CD4-positive, alpha-beta T cell treated with Interleukin-4 for 4 hours (primary cell): ENCODE data around the gene CLEC16A.

ENCODE experiments used
- DNase-seq: peaks from one replicate; pipeline ENCODE4 v3.0.0-alpha.2; 2020

The CLEC16A gene

DNA sequence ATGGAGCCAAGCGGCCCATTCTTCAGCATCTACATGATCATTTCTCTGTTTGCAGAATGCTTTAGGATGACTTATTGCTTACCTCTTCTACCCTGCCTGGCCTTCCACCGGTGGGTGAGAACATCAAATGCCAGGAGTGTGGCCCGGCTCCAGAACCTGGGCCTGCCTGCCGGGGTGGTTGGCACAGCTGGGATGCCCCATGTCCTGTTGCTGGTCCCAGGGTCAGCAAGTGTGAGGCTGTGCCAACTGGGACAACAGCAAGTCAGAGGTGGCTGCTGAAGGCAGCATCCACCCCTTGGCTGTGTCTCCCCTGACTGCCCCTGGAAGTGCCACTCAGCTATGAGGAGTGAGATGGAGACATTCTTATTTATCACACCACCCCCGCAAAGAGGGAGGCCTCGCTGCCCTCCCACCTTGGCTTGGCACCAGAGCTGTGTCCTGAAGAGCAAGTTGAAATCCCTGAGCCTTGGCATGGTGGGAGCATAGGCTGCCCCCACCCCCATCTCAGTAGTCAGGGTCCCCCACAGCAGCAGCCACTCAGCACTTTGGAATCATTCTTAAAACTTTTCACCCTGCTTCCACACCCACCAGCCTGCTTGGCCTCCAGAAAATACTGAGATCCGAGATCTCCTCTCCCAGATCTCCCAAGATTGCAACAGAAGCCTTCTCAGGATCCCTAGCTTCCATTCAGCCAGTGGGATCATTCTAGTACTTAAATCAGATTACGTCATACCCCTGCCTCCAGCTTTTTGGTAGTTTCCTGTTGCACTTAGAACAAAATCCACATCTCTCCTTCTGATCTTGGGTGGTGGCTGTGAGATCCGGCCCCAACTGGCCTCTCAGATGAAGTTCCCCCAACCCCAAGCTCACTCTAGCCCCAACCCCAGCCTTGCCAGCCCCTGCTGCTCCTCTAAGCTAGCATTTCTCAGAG is 184.1 kb downstream of the CLEC16A start:
- no peak for DNase-seq

DNA sequence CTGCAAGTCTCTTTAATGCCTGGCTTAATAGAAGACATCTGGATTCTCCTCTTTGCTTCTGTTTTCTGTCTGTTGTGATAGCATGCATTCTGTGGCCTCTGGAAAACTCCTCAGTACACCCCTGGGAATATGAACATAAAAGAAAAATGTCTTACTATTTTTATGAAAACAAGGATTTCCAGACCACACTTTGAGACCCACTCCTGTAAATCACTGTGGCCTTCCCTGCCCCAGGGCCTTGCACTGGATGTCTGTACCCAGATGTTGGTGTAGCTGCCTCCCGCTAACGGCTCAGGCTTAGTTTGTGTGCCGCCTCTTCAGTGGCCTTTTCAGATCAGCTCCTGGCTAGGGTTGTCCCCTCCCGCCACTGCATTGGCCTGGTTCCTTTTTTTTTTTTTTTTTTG is 185.0 kb downstream of the CLEC16A start:
- no peak for DNase-seq

DNA sequence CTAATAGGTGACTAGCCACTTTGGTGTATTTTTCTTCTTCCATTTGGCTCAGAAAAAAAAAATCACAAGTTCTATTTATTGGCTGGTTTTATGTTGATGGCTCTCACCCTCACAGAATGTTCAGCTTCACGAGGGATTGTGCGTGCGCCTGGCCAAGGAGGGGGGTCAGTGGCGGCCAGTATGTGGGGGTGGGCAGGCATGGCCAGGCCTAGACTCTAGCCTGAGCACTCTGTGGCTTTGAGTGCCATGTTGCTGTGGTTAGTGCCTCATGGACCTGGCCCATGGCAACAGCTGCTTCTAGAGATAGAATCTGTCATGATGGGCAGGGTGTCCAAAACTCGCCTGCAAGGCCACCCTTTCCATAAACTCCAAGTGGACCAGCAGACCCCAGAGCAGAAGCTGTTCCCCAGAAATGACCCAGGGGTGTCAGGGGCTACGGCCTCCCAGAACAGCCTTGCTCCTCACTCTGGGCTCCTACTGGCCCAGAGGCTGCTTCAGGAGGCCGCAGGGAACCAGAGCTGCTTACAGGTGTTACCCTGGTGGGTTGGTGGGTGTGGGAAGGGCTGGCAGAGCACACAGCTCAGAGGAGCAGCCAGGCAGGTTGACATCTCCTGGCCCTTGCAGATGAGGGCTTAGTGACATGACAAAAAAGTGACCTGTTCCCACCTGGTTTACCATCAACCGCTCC is 186.8 kb downstream of the CLEC16A start:
- DNase-seq = no peak

DNA sequence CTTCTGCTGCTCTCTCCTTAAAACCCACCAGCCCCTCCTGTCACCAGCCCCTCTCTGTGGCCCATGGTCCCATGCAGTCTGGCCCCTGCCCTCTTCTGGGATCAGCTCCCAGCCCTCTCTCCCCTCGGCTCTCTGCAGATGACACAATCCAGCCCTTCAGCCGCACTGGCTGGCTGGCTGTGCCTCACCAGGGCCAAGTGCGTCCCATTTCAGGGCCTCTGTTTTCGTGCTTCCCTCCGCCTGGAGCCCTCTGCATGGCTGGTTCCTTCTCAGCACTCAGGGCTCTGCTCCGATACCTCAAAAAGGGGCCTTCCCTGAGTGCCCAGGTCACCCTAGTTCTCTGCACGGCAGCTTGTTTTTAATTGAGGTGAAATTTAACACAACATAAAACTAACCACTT is 187.3 kb downstream of the CLEC16A start:
- DNase-seq = no peak

DNA sequence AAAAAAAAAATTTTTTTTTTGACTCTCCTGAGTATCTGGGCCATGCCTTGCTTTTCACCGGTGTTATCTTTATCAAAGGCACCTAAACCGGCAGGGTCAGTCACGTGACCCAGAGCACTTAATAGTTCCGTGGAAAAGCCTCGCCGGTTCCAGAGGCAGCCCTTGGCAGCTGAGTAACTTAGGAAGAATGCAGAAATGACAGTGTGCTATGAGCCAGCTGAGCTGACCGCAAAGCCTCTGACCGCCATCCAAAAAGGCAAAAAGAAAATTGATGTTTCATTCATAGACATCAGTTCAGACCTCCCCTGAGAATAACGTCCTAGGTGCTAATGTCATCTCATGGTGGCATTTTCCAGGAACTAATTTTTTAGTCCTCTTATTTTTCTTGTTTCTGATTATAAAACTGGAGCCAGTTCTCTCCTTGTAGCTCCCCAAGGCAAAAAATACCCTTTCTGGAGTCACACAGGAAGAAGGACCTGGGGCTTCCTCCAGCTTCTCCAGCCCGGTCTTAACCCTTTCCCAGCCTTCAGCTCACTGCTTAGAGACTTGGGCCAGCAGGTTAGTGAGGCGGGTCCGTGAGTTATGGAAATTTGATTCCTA is 189.1 kb downstream of the CLEC16A start:
- DNase-seq = no peak

DNA sequence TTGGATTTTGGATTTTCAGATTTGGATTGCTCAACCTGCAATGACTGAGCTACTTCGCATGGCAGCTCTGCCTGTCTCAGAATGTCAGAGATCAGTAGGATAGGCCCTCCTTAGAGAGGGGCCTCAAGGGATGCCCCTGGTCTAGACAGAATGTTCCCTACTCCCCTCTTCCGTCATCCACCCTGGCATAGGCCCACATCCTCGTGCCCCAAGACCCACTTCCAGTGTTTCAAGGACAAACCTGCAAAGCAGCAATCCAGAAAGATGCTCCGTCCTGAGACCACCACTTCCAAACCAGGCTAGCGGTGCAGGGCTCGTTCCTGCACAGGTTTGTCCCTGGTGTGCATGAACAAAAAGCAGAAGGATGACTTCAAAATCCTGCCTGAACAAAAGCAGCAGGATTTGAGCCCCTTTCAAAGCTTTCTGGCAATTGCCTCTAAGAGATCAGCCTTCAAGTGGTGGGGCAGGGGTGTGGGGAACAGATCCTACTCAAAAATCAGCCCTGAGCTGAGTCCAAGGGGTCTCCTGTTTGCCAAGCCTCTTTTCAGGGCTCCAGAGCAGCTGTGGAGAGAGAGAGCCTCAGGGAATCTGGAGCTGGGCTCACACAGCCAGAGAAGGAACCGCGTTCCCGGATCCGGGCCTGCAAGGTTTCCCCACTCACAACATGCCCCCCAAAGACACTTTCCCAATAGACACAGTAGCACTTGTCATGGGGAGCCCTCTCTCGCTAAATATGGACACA is 190.5 kb downstream of the CLEC16A start:
- no peak for DNase-seq

DNA sequence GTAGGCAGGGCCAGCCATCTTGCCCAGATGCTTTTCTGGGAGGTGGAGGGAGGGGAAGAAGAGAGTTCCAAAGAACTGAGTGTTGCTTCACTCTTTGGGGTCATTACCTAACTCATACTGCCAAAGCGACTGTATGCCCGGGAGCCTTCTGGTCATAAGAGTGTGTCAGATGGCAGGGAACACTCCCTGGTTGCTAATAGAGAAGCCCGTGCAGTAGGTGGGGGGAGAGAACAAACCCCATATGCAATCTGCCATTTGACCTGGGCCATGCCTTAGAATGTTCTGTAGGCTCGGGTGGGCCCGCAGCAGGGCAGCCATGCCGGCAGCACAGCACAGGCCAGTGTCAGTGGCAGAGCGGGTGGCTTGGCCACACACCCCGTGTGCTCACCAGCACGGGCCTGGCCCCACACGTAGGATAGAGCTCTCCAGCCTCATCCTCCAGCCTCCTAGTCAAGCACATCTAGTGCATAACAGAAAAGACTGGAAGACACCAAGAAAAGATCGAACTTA is 191.2 kb downstream of the CLEC16A start:
- no peak for DNase-seq

DNA sequence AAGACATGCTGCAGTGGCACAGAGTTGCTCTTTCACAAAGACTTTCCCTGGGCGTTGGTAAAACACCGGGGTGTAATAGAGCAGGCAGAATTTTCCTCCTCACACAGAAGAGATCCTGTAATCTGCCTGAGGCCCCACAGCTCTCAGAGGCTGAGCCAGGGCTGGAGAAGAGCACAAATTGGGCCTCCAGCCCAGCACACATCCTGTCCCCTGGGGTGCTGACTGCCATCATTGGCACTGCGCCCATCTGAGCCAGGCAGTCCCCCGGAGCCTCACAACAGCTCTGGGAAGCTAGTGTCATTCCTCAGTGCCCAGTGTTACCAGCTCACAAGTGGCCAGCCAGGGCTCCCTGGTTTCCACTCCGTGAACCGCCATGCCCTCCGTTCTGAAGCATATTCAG is 192.2 kb downstream of the CLEC16A start:
- no peak for DNase-seq

DNA sequence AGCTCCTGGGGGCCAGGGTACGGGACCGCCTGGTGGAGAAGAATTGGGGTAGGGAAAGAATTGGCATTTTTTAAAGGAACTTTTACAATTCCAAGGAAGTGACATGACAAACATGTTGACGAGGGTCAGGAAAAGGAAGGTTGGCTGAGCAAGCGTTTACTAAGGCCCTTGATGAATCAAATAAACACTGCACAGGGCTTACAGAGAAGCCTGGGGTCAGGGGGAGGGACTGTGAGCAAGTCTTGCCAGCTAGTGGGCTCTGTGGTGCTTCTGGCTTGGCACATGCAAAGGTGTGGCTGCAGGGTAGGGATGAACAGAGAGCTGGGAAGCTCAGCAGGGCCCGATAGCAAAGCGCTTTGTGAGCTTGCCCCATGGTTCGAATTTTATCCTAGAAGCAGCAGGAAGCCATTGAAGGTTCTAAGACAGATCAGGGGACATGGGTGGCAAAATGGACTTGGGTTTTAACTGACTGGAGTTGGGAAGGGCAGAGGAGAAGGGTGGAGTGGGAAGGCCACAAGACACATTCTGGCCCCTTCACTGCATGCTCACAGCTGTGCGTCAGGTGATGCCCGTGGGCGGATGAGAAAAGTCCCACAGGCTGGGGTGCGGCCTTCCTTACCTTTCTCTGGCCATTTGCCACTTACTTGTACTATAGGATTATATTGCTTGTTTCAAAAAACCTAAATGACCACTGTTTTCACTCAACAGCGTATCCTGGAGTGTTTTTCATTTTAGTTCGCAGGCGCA is 193.8 kb downstream of the CLEC16A start:
- DNase-seq = no peak

DNA sequence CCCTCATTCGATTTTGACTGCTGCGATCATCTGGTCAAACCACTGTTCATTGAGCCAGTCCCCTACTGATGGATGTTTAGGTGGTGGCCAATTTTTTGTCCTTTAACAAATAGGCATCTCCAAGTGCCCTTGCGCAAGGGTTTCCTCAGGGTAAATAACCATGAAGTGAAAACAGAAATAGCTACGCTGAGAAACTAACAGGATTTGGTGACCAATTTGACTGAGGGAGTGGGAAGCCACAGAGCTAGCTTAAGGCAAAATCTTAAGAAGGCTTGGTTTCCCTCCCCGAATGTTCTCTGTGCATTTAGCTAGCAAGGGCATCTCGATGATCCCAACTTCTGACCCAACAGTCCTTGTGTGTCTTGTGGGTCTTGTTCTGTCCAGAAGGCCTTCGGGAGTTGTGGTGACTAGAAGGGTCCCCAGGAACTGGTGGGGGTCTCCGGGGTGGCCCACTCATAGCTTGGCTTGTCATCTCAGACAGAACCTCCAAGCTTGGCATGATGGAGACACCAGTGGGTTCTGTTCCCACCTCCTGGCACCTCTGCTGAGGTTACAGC is 194.5 kb downstream of the CLEC16A start:
- DNase-seq = no peak

DNA sequence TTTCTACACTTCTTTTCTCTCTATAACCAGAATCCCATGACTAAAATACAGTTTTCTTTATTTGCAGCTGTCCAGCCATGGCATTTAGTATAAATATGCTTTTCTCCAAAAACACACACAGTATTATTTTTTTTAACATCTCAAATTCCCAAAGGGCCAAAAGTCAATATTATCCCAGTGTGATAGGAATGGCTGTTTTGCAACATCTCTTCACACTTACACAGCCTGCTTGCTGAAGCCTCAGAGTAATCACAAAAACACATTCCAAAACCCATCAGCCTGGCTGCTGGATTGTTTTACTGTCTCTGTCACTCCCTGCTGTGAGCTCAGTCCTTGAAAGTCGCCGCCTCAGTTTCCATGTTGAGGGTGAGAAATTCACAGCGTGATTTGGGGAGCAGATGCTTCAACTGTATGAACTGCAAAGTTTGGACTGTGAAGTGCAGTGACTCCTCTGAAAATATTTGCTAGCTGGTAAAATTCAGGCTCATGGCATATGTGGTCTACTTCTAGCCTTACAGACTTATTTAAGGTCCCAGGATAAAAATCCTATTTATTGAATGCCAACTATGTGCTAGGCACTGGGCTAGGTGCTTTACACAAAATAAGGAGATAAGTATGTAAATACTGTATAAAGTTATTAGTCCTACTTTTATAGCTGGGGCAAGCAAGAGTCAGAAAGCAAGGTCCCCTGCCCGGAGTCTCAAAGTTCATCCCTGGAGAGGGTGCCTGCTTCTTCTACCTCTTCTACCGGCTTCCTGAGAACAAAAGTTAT is 195.1 kb downstream of the CLEC16A start:
- no peak for DNase-seq

DNA sequence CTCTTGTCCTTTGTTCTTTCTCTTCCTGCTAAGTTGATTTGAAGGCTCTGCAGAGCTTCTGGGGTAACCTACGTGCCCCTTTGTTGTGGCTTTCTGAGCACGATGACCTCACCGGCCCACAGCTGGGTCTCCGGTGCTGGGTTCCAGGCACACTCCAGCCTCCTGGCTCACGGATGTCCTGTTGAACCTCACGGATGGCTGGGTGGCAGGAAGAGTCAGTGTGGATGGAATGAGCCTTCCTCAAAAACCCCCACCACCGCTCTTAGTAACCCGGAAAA is 195.7 kb downstream of the CLEC16A start:
- DNase-seq = peak; percentile 61

DNA sequence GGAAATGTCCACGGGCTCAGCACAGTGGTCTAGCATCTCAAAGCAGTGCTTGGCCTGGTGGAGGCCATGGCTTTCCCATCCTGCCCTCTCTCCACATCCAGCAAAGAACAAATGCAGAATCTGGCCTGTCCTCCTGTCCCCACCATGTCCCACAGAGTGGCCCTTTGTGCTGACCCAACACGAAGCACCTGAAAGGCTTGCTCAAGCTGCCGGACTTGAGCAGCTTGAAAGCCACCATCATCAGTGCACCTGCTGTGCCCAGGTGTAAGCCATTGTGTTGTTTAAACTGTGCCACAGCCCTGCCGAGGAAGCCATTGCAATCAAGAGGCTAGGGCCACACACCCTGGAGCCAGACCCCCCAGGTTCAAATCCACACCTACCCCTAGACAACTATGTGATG is 196.1 kb downstream of the CLEC16A start:
- no peak for DNase-seq

DNA sequence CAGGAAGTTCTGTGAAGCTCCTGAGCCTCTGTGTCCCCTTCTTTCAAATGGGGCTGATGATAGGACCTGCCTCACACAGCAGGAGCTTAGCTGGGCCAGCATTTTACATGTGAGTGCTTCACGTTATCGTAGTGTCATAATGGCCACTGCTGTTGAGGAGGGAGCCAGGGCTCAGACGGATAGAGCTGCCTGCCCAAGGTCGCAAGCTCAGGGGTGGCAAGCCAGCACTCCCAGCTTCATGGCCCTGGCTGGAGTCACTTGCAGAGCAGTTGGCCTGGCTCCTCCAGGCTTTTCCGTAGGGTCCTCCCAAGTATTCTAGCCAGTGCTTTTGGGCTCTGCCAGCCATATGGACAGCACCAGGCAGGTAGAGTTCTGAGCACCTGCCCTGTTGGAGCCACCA is 196.5 kb downstream of the CLEC16A start:
- no peak for DNase-seq

DNA sequence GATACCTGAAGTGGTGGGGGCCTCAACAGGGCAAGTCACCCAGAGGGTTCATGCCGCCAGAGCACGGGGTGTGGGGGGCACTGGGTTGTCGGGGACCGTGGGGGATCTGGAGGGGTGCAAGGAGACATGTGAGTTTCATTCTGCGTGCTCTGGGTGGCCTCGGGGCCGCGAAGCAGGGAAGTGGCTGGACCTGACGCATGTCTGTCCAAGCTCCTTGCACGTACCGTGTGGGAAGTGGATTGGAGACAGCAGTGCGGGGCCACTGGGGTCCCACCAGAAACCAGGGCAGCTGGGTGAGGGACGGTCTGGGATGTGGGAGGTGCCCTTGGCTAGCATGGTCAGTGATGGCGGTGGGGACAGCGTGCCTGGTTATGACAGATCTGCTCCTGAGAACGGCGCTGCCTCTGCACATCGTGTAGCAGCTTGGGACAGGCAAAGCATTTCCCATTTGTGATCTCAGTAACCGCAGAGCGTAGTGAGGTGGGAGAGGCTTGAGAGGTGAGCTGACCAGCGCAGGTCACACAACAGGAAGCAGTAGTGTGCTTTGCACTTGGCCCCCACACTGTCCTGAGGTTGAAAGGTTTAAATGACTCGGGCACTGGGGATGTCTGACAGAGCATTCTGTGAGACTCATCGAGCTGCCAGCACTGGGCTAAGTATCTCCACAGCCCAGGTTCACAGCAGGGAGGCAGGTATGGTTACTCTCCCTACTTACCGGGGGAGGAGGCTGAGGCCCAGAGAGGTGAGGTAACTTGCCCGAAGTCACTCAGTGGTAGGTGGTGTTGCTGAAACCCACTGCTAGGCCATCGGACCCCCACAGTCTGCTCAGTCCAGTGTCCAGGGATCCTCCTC is 197.3 kb downstream of the CLEC16A start:
- DNase-seq = no peak

DNA sequence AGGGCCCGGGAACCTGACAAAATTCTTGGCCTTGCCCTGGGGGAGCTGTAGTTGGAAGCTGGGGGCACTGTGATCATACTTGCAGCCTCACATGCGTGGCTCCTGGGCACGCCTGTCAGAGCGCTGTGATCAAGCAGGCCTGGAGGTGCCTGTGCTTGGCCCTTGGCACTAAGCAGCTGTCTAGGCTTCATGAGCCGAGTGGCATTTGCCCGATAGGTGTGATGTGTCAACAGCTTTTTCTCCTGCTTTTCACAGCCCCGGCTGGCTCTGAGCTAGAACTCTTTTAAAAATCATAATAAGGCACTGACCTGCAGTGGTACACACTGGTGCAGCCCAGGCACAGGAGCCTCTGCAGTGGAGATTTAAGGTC is 197.9 kb downstream of the CLEC16A start:
- no peak for DNase-seq

DNA sequence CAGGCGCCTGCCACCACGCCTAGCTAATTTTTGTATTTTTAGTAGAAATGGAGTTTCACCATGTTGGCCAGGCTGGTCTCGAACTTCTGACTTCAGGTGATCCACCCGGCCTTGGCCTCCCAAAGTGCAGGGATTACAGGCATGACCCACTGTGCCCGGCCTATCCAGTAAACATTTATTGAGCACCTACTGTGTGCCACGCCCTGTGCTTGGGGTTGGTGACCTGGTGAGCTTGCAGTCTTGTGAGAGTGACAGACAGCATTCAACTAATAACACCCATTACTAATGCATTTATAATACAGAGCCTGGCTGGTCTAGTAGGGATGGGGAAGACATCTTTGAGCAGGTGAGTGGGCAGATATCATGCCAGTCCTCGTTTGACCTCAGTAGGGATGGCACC is 198.6 kb downstream of the CLEC16A start:
- DNase-seq = no peak

DNA sequence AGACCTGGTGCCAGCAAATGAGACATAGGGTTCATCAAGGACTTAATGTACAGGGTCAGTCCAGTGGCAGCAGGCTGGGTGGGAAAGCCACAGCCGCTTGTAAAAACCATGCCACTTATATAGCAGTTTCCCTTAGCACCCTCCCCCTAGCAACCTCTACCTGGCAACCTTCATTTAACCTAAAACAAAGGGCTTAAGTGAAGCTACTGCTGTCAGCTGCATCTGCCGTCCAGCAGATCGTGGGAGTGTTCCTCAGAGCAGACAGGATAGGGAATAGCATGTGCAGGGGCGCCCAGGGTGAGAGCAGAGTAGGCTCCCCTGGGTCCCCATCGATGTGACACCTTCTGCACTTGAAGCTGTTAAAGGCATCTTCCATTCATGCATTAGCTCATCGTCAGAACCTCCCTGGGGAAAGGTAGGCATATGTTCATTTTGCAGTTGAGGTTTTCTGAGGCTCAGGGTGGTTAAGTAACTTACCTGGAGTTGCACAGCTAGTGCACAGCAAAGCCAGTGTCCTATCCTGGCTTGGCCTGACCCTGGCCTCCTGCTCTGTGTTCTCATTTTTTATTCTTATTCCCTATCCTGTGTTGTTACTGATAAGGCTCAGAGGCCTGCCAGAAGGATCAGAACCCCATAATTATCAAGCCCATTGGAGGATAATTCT is 199.1 kb downstream of the CLEC16A start:
- DNase-seq = no peak

DNA sequence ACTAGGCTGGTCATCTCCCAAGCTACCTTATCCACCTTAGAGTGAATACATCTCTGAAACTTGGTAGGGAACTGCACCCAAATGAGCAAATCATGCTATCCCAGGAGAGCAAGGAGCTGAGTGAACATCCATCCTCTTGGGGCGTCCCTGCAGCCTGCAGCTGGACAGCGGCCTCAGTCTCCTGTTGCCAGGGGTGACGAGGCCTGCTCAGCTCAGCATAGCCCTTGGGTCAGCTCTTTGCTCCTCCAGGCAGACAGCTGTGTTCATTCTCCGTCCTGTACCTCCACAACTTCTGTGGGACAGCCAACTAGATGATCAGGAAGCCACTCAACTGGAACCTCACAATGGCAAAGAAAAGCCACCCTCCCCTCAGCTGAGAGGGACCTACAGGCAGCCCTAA is 199.8 kb downstream of the CLEC16A start:
- no peak for DNase-seq
